MM.1S (cell line): Measurements from ENCODE around the gene PARP12.

Source experiments
- DNase-seq: peaks from one replicate; pipeline ENCODE4 v3.0.0-alpha.2; 2015
- H2AFZ ChIP-seq: fragments of 300-600 bp; sonication (generic); 2 replicates; pipeline ENCODE4 v1.6.0; 2016; ENCODE audit warnings: antibody characterized with exemption, low read length
- H3F3A ChIP-seq: fragments of 300-600 bp; sonication (generic); 2 replicates; pipeline ENCODE4 v1.6.1; 2016; ENCODE audit warnings: mild to moderate bottlenecking, antibody characterized with exemption, low read length, moderate library complexity, mixed read lengths; ENCODE audit not compliant: insufficient read depth
- H3K27ac ChIP-seq: fragments of 300-600 bp; sonication (generic); 2 replicates; pipeline ENCODE4 v1.5.1; 2016; ENCODE audit warnings: mild to moderate bottlenecking, low read length
- H3K27me3 ChIP-seq: fragments of 300-600 bp; sonication (generic); replicated peaks from 2 replicates; pipeline ENCODE4 v1.6.0; 2016; ENCODE audit warnings: low read length; ENCODE audit not compliant: insufficient read depth
- H3K36me3 ChIP-seq: fragments of 300-600 bp; sonication (generic); replicated peaks from 2 replicates; pipeline ENCODE4 v1.6.1; 2016; ENCODE audit warnings: mild to moderate bottlenecking, low read length, mixed read lengths; ENCODE audit not compliant: insufficient read depth
- H3K4me1 ChIP-seq: fragments of 300-600 bp; sonication (generic); 2 replicates; pipeline ENCODE4 v1.6.1; 2016; ENCODE audit warnings: low read length, mixed read lengths
- H3K4me2 ChIP-seq: fragments of 300-600 bp; sonication (generic); 2 replicates; pipeline ENCODE4 v1.6.0; 2016; ENCODE audit warnings: low read depth, low read length
- H3K4me3 ChIP-seq: fragments of 300-600 bp; sonication (generic); 2 replicates; pipeline ENCODE4 v1.5.1; 2016; ENCODE audit warnings: low read length, mixed read lengths
- H3K79me2 ChIP-seq: fragments of 300-600 bp; sonication (generic); 2 replicates; pipeline ENCODE4 v1.6.1; 2016; ENCODE audit warnings: mixed run types, low read length, mixed read lengths
- H3K9ac ChIP-seq: fragments of 300-600 bp; sonication (generic); 2 replicates; pipeline ENCODE4 v1.6.1; 2016; ENCODE audit warnings: low read length, mixed read lengths
- H3K9me2 ChIP-seq: fragments of 300-600 bp; sonication (generic); replicated peaks from 2 replicates; pipeline ENCODE4 v1.6.1; 2016; ENCODE audit warnings: mild to moderate bottlenecking, low read length, mixed read lengths; ENCODE audit not compliant: insufficient read depth
- H3K9me3 ChIP-seq: fragments of 300-600 bp; sonication (generic); replicated peaks from 2 replicates; pipeline ENCODE4 v1.6.1; 2016; ENCODE audit warnings: mild to moderate bottlenecking, low read length, mixed read lengths; ENCODE audit not compliant: insufficient read depth
- H4K20me1 ChIP-seq: fragments of 300-600 bp; sonication (generic); 2 replicates; pipeline ENCODE4 v1.6.1; 2016; ENCODE audit warnings: mild to moderate bottlenecking, low read length, moderate library complexity, mixed read lengths; ENCODE audit not compliant: insufficient read depth
- EZH2 ChIP-seq: fragments of 300-600 bp; sonication (generic); optimal IDR thresholded peaks from 2 replicates; pipeline ENCODE3; 2017; ENCODE audit warnings: low read depth, mild to moderate bottlenecking, antibody characterized with exemption, low read length, mixed read lengths
- EZH2phosphoT487 ChIP-seq: fragments of 300-600 bp; sonication (generic); IDR thresholded peaks from 2 replicates; pipeline ENCODE4 v1.6.1; 2018; ENCODE audit warnings: antibody characterized with exemption, low read length
- TF ChIP-seq, protein P1 (sequence below): fragments of 300-600 bp; sonication (generic); IDR thresholded peaks from 2 replicates; pipeline ENCODE4 v1.5.1; 2016; ENCODE audit warnings: antibody characterized with exemption, low read length, mixed read lengths

The PARP12 gene

DNA sequence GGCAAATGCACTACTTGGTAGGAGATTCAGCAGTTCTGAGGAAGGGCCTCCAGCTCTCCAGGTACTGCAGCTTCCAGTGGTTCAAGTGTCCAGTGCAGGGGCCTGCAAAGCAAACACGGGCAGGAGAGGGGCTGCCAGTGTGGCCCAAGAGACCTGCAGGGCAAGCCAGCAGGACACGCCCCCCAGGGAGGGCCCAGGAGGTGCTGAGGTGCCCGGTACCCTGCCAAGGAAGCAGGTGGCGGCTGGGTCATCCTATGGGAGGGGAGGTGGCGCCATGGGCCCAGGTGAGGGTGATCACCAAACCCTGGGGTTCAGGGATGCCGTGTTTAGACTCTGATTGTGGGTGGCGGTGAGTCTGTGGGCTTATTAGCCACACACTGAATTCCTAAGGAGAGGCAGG, 45.7 kb downstream of the PARP12 start:
- Histone ChIP-seq H3K4me2 (no peak overlapping the region), H3K79me2 (no peaks in the 10 kb centered on the region), H3K9me3 (no peaks in the 10 kb centered on the region), H4K20me1 (no peaks in the 10 kb centered on the region), H3K4me3 (no peak overlapping the region), H3K27me3 (no peaks in the 10 kb centered on the region), H3K9ac (no peak overlapping the region), H3F3A (no peaks in the 10 kb centered on the region), H3K9me2 (no peaks in the 10 kb centered on the region), H3K4me1 (no peaks in the 10 kb centered on the region), H3K36me3 (no peaks in the 10 kb centered on the region), H3K27ac (no peak overlapping the region), H2AFZ (no peak overlapping the region)
- DNase-seq = no peak
- TF ChIP-seq, protein P1, sequence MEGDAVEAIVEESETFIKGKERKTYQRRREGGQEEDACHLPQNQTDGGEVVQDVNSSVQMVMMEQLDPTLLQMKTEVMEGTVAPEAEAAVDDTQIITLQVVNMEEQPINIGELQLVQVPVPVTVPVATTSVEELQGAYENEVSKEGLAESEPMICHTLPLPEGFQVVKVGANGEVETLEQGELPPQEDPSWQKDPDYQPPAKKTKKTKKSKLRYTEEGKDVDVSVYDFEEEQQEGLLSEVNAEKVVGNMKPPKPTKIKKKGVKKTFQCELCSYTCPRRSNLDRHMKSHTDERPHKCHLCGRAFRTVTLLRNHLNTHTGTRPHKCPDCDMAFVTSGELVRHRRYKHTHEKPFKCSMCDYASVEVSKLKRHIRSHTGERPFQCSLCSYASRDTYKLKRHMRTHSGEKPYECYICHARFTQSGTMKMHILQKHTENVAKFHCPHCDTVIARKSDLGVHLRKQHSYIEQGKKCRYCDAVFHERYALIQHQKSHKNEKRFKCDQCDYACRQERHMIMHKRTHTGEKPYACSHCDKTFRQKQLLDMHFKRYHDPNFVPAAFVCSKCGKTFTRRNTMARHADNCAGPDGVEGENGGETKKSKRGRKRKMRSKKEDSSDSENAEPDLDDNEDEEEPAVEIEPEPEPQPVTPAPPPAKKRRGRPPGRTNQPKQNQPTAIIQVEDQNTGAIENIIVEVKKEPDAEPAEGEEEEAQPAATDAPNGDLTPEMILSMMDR = no peak
- TF ChIP-seq EZH2 (no peak), EZH2phosphoT487 (no peak)

DNA sequence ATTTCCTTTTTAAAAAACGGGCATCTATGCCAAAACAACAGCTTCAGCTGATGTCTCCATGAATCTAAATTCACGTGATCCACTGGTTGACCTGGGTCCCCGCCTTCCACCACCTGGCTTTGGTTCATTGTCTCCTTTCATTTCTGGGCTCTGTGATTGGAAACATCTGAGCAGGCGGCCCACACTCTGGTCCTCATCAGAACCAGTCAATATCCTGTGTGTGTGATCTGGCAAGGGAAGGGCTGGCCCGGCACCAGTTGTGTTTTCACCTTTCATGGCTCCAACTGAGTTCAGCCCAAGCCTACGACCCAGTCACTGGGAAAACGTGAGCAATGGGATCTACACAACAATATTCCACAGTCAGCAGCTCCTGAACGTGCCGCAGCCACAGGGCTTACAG, 46.2 kb downstream of the PARP12 start:
- no peak overlapping the region for H3K27ac ChIP-seq
- no peaks in the 10 kb centered on the region for H4K20me1 ChIP-seq
- H3K4me3 ChIP-seq = no peak overlapping the region
- H3K4me1 ChIP-seq = no peaks in the 10 kb centered on the region
- H2AFZ ChIP-seq = no peak overlapping the region
- H3K9me2 ChIP-seq = no peaks in the 10 kb centered on the region
- H3K36me3 ChIP-seq = no peaks in the 10 kb centered on the region
- TF ChIP-seq EZH2 = no peak
- TF ChIP-seq, protein P1 = no peak
- TF ChIP-seq EZH2phosphoT487 = no peak
- H3K9me3 ChIP-seq = no peaks in the 10 kb centered on the region
- H3K4me2 ChIP-seq = no peak overlapping the region
- no peak overlapping the region for H3K9ac ChIP-seq
- H3K79me2 ChIP-seq = no peaks in the 10 kb centered on the region
- no peaks in the 10 kb centered on the region for H3K27me3 ChIP-seq
- no peak for DNase-seq
- no peaks in the 10 kb centered on the region for H3F3A ChIP-seq

DNA sequence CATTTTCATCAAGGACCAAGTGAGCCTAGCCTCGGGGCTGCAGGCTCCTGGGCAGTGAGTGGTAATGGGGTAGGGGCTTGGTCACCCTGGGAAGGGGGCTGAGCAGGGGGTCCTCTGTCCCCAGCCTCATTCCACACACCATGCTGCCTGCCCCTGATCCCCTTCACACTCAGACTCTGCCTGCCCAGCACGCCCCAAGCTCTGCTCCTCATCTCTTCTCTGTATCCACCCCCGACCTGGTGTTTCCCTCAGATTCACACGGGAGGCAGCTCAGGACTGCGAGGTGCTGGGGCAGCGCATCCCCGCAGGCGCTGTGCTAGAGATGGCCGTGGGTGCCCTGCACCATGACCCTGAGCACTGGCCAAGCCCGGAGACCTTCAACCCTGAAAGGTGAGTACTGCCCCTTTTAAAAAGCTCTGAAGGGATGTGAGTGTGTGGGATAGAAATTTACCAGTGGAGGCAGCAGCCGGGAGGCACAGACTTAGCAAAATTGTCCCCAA, 47.2 kb downstream of the PARP12 start:
- no peaks in the 10 kb centered on the region for H4K20me1 ChIP-seq
- H3K36me3 ChIP-seq = no peaks in the 10 kb centered on the region
- no peaks in the 10 kb centered on the region for H3K27me3 ChIP-seq
- H2AFZ ChIP-seq = no peak overlapping the region
- H3K9me2 ChIP-seq = no peaks in the 10 kb centered on the region
- H3K9me3 ChIP-seq = no peaks in the 10 kb centered on the region
- DNase-seq = no peak
- no peak overlapping the region for H3K4me2 ChIP-seq
- no peak overlapping the region for H3K9ac ChIP-seq
- H3K79me2 ChIP-seq = no peaks in the 10 kb centered on the region
- H3K4me3 ChIP-seq = no peak overlapping the region
- H3F3A ChIP-seq = no peaks in the 10 kb centered on the region
- no peaks in the 10 kb centered on the region for H3K4me1 ChIP-seq
- TF ChIP-seq, protein P1 = no peak
- no peak for TF ChIP-seq EZH2
- TF ChIP-seq EZH2phosphoT487 = no peak
- no peak overlapping the region for H3K27ac ChIP-seq
